CD1c-positive myeloid dendritic cell (primary cell): Measurements from ENCODE around the gene LOXL3.

Experiments
- DNase-seq: peaks from one replicate; pipeline ENCODE4 v3.0.0-alpha.2; 2016; ENCODE audit errors: extremely low spot score

Gene LOXL3

GRCh38 chr2:74505448-74506246 lies 48.1 kb downstream of the LOXL3 start:
- DNase-seq = no peak

DNA sequence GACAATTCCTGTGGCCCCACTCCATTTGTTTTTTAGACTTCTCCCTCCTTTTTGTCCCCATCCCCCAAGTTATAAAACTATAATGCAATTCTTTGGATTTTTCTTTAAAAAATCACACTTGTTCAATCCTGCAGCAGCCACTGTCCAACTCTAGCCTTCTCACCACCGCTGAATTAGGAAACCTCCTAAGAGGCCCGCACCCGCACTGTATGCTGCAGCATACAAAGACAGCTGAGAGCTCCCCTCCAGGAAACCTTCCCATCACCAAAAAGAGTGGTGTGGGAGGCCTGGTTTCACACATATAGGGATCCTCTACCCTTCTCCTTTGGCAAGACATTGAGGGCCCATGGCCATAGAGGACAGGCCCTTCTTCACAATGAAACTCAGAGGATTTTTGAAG lies 49.2 kb downstream of the LOXL3 start:
- no peak for DNase-seq

DNA sequence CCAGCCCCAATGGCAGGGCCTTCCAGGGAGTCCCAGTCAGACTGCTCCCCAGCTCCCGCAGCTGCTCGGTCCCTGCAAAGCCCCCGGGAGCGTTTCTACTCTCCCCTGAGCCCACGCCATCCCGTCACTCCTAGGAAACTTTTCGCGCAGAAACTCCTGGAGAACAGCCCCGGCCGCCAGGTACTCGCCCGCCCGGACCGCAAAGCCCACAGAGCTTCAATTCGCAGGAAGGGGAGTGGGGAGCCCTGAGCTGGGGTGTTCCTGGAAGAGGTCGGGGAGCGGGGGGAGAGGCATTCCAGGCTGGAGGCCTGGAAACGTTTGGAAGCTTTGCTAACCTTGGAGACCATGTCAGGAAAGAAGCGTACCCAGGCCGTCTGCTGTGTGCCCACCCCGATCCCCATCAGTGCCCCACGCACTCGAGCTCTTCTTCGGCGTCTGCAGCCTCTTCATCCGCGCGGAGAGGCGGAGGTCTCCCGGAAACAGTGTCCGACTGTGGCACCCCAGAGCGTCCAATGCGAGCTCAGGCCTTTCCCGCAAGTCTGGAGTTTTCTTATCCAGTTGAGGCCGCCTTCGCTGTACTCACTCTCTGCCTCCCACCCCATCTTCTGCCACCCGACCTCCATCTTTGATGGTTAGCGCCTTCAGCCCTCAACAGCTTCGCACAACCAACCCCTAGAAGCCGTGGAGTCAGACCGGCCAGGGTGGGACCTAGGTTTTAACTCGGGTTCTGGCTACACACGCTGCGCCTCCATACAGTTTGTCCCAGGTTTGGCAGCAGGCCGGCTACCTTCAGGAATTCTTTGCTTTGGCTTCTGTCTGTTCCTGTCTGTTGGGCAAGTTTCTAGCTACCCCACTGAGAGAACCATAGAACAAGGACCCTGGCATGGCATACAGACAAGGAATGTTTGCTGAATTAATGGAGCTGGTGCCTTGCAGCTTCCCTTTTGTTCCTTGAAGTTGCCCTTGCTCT lies 50.0 kb downstream of the LOXL3 start:
- DNase-seq = no peak

DNA sequence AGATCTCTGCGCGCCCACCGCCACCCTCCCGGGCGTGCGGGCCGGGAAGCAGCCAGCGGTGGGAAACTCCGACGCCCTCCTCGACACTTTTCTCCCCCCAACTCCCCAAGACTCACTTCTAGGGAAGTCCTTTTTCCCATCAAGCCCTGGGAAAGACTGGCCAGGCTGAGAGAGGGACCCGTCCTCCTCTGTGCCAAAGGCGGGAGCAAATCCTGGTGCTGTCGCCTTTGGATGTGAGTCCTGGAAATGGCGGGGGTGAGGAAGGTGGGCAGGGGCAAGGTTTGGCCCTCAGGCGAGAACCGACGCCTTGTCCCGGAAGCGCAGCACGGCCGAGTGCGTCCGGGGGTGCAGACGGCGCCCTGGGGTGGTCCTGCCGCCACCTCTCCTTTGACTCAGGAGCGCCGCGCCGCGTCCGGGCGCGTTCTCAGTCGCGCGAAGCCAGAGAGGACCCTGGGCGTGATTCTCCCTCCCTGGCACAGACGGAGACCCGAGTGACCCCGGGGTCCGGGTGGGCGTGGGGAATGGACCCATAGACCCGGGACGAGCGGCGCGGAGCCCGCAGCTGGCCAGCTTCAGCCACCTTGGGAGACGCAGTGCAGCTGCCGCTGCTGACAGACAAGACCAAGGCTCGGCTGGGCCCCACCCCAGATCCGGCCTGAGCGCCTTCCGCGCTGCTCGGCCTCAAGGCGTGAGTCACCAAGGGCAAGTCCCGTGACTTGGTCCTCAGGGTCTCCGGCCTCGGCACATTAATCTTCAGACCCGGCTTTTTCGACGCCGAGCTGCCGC lies 50.8 kb downstream of the LOXL3 start:
- DNase-seq = peak; percentile 71

DNA sequence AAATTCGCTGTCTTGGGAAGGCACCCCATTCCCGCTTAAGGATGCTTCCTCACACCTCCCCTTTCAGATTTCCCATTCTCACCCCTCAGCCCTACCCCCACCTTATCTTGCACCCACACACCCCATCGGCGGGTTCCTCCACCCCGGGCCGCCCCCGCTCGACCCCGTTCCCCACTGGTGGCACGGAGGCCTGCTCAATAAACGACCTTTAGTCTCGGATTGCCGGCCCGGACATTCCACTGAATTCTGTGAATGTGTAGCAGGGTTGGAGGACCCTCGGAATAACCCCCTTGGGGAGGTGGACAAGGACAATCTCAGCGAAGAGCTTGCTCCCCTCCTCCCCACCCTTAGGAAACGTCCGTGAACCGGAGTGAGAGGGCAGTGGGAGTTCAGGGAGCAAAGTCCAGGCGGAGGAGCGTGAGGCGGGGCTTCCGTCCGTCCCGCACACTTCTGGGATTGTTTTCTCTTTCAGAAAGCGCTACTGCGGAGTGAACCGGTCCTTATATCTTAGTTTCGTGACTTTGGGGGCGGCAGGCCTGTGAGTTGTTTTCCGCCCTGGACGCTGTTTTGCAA lies 51.5 kb downstream of the LOXL3 start:
- DNase-seq = no peak

DNA sequence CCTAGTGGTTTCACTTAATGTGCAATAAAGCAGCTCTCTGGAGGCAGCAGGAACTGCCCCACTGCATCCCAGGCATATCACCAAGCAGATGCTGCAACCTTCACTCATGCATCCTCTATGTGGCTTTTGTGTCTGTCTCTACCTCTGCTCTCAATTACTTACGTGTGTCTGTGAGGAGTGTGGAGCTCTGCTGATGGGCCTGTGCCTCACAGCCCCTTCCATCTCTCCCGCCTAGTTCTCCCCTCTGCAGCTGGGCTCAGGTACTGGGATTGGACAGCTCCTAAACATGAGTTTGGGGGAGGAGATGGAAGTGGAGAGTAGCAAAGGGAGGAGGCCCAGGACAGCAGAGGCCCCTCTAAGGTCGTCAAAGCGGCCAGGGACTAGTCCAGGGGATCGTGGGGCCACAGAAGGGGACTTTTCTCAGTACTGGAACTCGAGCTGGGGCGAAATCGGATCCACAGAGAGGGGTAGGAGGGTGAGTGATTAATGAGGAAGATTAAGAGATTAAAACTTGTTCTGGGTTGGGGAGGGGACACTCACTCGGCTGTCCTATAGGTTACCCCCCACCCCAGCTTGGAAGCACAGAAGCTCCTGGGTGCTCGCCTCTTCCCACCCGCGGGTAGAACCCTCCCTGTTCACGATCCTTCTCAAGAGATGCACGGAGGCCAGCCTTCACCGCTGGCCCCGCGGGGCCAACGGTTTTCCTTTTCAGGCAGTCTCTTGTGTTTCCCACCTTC lies 52.2 kb downstream of the LOXL3 start:
- no peak for DNase-seq

- DNase-seq = no peak
These were observed 53.2 kb downstream of the LOXL3 start for GRCh38 chr2:74500578-74500946.

DNA sequence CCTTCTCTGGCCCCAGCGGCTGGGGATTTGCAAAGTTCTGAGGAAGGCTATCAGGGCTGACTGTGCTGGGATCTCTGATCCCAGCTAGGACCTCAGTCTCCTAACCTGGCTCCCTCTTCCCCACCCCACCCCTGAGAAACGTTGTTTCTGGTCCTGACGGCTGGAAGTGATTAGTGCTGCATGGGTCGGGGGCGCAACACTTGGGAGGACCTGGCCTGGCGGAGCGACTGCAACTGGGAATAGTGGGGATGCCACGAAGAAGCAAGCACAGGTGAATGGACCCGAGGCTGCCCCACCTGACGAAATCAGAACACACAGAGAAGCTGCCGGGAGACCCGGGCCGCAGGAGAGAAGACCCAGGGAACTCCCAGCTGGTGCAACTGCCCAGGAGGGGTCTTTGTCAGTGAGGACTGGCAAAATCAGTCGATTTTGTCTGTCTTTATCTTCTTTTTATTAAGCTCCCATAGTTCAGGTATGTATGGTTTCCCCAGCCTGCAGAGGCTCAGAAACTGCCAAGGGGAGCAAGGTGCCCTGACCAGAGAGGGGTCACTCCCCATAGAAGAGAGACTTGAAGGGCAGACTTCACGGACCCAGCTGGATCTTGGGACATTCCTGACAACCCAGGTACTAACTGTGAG lies 53.7 kb downstream of the LOXL3 start:
- DNase-seq = no peak

- DNase-seq = no peak
These were observed 54.3 kb downstream of the LOXL3 start, which contains the start of gene LBX2 for GRCh38 chr2:74499267-74499939. Gene LBX2, minus strand, starts transcription at chr2:74499603. Its CDS starts 66 bp downstream, at chr2:74499537.

DNA sequence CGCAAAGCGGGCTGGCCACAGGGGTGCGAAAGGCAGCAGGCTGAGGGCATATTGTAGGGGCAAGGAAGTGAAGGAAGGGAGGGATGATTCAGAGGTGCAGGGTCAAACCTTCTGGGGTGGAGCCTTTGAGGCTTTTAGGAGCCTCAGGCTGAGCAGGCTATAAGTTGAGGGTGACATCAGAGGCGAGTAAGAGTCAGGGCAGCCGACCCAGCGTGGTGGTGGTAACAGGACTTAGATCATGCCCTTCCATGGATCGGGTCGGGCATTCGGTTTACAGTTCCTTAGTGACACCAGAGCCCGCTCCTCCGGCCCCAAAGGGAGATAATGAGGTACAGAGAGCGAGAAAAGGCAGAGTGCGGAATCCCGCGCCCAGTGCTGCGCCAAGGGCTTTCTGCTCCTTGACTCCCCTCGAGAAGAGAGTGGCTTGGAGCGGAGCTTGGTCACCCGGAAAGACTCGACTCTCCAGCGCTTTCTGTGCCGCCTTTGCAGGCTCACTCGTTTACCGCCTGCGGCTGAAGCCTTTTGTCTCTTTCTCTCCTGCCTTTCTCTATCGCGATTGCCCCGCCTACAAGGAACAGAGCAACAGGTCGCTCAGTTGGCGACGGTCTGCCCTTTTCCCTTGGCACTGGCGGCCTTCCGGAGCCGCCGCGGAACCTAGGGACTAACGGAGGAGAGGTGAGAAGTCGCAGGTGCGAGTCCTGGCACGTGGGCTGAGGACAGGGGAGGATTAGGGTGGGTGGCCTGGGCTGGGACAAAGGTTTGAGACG lies 55.1 kb downstream of the LOXL3 start:
- DNase-seq = peak; percentile 35

- no peak for DNase-seq
These were observed 55.8 kb downstream of the LOXL3 start for GRCh38 chr2:74497777-74498499.

DNA sequence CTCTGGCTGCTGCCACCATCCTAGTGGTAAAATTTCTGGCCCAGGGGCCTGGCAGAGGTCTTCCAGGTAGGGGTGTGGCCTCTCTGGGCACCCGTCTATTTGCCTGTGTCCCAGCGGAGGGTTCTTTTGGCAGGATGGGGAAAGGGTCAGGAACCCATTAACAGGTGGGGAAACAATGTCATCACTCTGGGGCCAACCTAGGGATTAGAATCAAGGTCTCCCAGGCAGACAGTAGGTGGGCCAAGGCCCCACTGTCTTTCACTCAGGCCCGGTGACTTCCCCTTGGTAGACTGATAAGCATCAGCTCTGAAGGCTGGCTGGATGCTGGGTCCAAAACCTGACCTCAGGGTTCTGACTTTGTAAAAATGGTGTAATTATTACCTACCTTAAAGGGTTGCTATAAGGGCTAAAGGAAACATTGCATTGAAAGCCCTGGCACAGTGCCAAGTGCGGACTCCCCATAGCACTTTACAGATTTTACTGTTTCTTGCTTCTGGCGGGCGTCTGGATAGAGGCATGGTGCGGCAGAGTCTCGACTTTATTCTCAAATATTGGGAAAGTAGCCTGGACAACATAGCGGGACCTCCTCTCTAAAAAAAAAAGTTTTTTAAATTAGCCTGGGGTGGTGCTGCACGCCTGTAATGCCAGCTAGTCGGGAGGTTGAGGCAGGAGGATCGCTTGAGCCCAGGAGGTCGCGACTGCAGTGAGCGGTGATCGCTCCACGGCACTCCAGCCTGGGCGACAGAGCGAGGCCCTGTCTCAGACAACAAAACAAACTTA lies 56.6 kb downstream of the LOXL3 start:
- no peak for DNase-seq

DNA sequence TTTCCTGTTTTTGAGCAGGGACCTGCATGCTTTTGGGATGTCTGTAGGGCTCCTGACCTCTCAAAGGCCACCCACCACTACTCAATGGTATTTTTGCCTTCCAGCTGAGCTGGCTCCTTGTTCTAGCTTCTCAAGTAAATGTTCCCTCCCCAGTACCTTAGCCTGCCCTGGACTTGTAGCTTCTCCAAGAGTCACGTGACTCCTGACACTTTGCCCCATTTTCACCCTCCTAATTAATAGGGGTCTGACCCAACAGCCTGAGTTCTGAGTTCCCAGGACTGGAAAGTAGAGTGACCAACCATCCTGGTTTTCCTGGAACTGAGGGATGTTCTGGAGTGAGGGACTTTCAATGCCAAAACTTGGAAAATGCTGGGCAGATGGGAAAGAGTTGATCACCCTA lies 58.3 kb downstream of the LOXL3 start:
- DNase-seq = no peak

DNA sequence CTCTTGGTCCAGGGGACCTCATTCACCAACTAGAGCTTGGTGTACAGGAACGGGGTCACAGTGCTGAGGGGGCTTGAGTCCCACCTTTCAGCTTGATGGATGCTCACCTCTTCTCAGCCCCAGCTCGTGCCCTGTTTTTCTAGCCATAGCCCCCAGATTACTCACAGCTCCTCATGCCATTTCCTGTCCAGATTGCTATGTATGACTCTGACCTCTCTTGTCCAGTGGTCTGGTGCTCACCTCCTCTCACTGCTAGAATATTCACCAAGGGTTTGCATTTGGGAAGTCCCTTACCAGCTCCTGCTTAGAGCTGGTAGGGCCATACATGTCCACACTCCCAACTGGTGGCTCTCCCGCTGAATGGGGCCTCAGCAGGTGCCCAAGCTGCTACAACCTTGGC lies 60.2 kb downstream of the LOXL3 start:
- DNase-seq = no peak

- DNase-seq = no peak
These were observed 61.8 kb downstream of the LOXL3 start for GRCh38 chr2:74491648-74492544.

- no peak for DNase-seq
These were observed 63.8 kb downstream of the LOXL3 start for GRCh38 chr2:74489906-74490305.
